SK-N-SH treated with all-trans-retinoic acid at 6 μM for 48 hours (cell line): ENCODE measurements around the gene CARD14.

ENCODE experiments used
- ZC3H10 ChIP-seq: fragments of 250-450 bp; sonication (Bioruptor Pico); IDR thresholded peaks from 2 replicates; pipeline ENCODE4 v1.5.1; 2021; ENCODE audit warnings: mild to moderate bottlenecking, moderate library complexity
- TF ChIP-seq, protein P1 (sequence below): fragments of 250-450 bp; sonication (Bioruptor Pico); IDR thresholded peaks from 2 replicates; pipeline ENCODE4 v1.8.0; 2020; ENCODE audit warnings: mild to moderate bottlenecking, moderate library complexity, borderline replicate concordance

DNA sequence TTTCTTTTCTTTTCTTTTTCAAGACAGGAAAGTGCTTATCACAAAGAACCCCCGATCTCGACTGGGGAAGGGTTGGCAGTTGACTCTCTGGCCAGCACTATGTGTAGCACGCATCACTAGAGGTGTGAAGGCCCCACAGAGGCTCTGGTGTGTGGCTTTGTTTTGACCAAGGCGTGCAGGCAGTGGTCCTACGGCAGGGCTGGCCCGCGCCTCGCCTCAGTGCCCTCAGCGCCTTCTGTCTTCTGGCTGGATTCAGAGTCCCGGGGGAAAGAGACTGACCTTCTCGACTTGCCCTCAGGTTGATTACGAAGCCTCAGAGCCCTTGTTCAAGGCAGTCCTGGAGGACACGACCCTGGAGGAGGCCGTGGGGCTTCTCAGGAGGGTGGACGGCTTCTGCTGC lies 31.6 kb downstream of the CARD14 start:
- TF ChIP-seq ZC3H10, result no peak
- TF ChIP-seq, protein P1, sequence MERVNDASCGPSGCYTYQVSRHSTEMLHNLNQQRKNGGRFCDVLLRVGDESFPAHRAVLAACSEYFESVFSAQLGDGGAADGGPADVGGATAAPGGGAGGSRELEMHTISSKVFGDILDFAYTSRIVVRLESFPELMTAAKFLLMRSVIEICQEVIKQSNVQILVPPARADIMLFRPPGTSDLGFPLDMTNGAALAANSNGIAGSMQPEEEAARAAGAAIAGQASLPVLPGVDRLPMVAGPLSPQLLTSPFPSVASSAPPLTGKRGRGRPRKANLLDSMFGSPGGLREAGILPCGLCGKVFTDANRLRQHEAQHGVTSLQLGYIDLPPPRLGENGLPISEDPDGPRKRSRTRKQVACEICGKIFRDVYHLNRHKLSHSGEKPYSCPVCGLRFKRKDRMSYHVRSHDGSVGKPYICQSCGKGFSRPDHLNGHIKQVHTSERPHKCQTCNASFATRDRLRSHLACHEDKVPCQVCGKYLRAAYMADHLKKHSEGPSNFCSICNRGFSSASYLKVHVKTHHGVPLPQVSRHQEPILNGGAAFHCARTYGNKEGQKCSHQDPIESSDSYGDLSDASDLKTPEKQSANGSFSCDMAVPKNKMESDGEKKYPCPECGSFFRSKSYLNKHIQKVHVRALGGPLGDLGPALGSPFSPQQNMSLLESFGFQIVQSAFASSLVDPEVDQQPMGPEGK, result no peak
